NCI-H1048 (cell line): ENCODE data around the gene POFUT1.
"Not testable (repeated sequence)": the region's sequence is repeated elsewhere in the genome, so short reads cannot be mapped to it uniquely, and the experiment has no call there.

Source experiments
- DNase-seq: peaks from one replicate; lab custom pipeline; 2025; lab: John Stamatoyannopoulos, UW

POFUT1 gene

DNA sequence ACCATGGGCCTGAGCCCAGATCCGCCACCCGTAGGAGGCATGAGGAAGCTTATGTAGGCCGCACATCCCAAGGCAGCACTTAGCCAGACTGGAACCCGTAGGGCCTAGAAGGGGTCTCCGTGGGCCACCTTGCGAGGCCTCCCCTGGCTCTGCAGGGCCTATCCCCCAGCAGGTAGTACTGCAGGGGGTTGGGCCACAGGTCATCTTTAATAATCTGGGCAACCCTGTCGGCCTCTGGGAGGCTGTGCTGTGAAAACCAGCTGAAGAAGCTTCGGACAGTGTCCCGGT is 18.6 kb upstream of the POFUT1 start:
- no peak for DNase-seq

DNA sequence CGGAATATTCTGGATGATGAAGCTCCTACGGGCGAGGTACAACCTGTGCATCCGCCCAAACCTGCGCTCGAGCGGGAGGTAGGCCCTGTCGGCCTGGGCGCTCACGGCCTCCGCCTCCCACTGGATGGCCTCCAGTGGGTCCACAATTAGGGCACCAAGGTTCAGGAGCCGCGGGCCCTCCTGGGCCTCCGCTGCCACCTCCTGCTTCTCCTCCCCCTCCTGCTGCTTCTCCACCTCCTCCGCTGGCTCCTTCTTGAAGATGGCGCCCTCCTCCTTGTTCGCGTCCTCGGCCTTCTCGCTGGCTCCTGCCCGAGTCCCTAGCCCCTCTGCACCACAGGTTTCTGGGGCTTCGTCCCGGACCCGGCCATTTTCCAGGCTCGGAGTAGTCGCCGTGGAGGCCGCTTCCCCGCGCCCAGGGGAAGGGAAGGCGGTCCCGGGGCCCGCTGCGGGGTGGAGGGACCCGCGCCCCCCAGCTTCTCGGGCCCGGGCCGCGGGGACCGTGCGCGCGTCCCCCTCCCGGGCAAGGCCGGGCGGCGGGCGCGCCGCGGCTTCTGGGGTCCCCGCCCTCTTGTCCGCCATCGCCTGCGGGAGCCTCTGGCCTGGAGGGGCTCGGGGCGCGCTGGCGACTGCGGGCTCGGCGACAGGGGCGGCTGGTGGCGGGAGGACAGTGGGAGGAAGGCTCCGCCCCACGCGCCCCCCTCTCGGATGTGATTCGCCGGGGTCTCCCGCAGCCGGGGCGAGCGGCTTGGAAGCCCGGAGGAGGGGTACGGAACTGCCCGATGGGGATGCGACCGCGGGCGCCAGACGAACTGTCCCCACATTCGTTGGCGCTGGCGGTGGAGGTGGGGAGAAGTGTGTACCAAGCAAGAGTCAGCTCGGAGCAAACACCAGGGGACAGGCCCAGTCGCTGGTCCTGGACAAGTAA is 17.7 kb upstream of the POFUT1 start:
- no peak for DNase-seq

DNA sequence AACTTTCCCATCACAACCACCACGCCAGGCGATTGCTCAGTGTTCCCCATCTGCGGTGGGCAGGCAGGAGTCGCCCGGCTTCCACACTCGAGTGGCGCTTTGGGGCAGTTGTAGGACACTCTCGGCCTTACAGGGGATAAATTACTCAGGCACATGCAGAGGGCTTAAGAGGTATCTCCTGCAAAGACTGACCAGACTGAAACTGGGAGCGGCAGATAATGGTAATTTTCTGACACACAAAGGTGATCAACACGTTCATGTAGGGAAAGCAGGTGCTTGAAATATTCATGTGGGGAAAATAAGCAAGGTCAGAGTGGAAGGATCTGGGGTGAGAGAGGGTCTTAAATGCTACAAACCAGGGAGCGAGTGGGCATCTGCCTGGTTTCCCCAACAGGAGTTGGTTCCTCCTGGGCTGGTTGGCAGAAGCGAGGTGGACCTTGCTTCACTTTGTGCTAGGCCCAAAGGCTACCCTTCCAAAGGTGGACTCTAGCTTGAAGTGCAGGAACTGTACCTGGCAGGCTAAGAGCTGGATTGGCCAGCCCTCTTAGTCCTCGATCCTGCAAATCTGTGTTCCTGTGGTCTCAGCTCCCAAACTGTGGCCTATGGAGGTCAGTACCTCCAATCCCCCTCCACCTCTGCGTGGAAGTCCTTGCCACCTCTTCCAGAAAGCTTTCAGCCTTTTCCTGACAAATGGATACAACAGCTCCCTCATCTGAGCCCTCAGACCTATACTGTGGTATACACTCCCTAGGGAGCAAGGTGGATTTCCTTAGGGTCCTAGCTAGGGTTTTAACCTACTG is 16.9 kb upstream of the POFUT1 start:
- no peak for DNase-seq

DNA sequence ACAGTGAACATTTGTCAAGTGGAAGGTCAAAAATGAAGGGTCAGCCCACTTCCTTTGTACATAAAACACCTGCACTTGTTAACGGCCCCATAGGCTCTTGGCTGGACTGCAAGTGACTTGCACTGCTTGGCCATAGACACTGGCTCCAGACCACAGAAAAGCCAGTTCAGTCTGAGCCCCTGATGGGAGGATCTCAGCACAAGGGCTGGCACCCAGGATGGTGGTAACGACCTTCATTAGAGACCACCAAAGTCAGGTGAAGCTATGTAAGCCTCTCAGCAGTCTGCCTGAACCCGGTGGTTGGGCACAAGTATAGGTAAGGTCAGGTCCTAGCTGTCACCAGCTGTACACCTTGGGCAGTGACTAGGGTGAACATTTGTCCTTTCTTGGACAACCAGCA is 16.3 kb upstream of the POFUT1 start:
- no peak for DNase-seq

DNA sequence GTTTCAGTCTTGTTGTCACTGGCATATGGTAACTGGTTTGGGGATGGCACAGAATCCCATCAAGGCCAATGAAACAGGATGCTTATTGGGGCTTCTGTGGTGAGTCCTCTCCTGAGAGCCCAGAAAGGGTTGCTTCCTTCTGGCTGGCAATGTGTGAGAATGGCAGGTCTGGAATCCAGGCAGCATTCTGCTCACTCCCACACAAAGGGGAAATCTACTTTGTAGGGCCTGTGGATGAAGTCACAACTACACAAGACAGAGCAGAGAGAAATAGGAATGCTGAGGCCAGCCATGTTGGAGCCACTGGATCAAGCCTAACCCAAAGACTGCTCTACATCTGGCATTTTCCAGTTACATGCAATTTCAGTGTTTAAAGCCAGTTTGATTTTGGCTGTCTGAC is 15.8 kb upstream of the POFUT1 start:
- no peak for DNase-seq

DNA sequence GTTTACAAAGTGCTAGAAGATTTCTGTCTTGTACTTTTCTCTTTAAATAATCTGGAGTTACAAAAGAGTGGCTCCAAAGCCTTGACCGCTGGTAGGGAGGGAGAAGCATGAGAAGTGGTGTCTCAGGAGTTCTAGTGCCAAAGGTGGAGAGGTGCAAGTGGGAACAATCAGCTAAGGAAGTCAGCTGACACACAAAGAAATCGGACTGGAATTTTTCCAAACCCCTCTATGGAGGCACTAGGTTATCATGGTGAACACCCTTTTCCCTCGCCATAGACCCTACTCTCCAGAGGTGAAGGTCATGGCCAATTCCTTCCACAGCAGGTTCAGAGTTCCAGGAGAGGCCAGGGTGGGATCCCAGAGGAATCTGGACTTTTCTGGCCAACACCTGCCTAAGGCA is 15.0 kb upstream of the POFUT1 start:
- no peak for DNase-seq

DNA sequence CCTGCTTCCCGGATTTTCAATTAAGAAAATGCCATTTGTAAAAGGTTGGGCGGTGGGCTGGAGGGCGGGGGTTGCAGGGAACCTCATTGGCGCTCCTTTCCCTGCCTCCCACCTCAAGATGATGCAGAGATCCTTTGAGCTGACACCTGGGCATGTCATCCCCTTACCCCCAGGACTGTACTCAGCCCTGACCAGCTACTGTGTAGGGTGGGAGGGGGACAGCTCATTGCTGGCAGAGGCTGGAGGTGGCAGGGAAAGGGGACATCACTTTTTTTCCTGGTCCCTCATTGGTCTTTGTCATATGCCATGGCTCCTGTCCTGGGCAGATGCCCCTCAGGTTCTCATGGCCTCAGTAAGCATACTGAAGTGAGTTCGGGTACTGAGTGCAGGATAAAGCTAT is 14.3 kb upstream of the POFUT1 start:
- not testable (repeated sequence) for DNase-seq

DNA sequence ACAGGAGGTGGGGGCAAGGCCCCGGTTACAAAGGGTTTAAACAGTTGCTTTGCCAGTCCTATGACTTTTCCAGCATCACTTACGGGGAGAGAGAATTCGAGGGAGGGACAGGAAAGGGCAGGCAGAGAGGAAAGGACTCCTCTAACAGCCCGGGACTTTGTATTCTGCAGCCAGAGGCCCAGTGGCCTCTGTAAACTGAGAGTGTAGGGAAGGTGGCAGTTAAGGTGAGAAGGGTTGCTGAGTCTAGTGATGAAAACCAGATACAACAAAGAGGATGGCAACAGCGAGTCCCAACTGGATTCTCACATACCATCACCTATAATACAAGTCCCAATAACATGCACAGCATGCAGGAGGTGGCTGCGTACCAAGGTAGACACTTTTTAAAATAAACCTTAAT is 13.7 kb upstream of the POFUT1 start:
- DNase-seq: no peak

DNA sequence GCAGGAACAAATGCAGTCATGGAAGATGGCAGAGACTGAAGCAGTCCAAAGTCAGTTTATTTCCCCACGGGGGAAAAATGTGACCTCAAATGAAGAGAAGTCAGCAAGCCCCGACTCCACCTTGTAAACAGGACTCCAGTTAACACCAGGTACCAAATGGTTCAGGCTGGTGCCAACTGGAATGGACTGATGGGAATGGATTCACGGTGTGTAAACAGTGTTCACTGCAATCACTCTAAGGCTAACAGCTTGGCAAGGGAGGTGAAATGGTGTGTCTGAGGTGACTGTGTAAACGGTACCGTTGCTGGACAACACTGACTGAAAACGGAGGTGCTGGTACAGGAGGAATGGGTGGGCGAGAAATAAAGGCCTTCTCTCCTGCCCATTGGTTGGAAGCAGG is 12.1 kb upstream of the POFUT1 start:
- no peak for DNase-seq

DNA sequence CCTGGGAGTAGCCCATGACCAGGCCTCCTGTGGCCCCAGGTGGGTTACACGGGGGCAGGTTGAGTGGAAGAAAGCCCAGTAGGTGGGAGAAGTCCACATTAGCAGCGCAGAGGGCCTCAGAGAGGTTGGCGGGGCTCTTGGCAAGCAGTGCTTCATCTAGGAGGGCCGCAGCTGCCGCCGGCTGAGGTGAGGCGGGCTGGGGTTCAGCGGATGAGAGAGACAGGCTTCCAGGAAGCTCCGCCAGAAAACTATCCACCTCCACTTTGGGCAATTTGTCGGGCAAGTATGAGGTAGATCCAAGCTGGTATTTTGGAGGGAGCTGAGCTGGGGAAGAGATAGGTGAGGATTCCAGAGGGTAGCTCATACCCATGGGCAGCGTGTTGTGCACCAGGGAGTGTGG is 11.1 kb upstream of the POFUT1 start:
- DNase-seq: not testable (repeated sequence)

DNA sequence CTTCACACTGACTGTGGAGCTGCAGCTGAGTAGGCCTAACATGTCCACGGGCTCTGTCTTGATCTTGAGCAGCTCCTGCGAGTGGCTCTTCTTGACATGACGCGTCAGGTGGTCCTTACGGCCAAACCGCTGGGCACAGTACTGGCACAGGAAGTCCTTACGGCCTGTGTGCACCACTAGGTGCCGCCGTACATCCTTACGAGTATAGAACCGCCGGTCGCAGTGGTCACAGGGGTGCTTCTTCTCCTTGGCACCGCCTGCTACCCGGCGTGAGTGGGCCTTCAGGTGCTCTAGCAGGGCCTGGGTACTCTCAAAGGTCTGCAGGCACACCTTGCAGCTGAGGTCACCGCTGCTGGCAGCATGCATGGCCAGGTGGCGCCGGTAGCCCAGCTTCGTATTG is 10.5 kb upstream of the POFUT1 start:
- DNase-seq: not testable (repeated sequence)

DNA sequence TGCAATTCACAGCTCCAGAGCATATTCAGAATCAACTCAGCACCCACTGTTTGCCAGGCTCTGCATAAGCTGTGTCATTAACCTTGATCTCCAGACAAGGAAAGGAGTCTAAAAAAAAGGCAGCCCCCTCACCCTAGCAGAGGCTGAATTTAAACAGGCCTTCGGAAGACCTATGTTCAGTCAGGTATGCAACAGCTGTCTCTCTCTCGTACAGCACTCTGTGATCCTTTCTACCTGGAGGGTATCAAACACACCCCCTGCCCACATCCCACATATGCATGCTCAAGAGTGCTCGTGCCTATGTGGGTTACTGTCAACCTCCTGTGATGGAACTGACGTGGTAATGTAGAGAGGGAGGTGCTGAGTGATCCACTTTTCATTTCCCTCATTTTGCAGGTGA is 8.7 kb upstream of the POFUT1 start:
- DNase-seq: no peak

DNA sequence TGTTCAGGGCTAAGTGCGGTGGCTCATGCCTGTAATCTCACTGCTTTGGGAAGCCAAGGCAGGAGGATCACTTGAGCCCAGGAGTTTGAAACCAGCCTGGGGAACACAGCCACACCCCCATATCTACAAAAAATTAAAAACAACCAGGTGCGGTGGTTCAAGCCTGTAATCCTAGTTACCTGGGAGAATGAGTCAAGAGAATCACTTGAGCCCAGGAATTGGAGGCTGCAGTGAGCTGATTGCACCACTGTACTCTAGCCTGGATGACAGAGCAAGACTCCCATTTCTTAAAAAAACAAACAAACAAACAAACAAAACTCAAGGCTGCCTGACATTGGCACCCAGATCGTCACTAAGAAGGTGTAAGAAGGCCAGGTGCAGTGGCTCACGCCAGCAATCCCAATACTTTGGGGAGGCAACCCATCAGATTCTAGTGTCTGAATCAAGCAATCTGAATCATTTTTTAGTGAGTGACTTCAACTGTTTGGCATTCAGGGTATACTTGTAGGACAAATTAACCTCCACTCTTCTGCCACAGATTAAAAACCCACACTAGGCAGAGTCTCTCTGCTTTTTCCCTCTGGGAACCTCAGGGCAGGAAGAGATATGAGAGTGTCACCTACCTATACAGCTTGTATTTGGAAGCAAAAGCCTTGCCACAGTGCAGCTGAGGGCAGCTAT is 6.2 kb upstream of the POFUT1 start:
- DNase-seq: no peak

DNA sequence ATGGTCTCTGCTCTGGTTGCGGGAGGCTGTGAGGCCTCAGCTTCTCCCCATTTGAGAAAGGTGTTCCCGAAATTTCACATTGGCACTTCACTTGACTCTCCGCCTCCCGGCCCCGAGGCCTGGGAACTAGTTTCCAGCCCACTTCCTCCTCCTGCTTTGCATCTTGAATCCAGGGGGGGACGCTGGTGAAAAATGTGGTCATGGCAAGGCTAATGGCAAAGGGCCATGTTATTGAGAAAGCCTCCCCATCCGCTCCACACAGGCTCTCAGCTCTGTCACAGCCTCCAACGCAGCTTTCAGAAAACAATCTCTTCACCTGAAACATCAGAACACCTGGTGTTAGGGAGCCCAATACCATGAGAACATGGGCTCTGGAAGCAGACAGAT is 5.7 kb upstream of the POFUT1 start:
- DNase-seq: no peak

DNA sequence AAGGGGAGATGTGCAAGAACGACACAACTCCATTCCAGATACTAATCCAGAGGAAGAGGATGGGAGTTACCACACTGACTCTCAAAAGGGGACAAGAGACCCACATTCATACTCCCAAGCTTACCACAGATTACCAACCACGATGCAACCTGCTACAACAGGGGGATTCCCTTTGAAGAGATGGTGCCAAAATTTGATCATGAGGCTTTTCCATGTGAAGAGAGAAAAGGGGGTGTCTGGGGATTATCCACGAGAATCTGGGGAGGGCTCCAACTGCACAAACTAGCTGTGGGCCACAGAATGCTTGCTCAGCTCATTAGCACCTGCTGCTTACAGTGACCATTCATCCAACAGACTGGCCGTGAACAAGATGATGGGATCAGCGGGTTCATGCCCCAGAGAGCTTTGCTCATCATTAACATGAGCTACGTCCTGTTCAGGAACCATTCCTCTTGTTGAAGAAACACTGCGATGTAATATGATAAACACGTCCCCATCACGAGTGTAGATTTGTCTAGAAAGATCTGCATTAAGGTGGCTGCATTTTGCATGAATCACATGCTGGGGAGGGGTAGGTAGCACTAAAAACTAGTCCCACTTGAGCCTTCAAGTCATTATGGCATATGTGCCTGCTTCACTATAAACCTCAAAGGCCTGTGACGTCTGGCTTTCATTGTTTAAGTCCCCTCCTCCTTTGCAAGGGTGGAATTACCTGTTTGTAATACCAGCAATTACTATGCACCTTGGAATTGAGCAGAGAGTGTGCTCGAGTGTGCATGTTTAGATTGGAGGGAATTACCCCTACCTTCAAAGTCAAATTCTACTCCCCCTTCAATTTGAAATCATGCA is 4.1 kb upstream of the POFUT1 start:
- DNase-seq: no peak

DNA sequence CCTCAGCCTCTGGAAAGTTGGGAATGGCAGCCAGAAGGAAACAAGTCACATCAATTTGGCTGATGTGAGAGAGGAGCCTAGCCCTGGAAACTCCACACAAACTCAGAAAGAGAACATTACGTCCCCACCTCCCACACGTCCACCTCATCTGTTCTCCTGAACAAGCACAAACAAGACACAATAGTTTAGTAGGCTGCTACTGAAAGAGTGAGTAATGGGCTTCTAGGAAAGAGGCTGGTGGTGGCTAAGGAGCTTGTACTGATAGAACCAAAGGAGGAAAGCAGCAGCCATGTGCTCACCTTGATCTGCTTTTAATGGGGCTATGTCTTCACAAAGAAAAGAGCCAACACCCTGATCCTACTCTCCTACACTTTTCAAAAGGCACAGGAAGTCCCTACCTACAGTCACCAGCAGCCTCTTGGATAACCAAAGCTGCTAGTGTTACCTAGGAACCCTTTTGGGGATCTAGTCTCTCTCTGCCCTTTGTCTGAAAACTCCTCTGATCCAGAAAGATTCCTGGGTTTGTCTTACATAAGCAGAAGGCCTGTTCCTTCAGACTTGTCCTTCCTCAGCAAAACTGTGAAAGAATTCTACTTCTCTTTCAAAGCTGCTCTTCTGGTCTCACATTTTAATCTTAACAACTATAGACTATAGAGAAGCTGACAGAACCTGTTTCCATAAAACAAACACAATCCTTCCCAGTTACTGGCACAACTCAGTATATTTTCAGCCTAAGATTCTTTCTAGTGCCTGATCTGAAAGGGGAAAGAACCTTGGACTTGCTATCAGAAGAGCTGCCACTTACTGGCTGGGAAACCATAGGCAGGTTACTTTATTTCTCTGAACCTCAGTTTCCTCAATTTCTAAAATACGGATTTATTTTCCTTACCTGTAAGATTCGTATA is 3.2 kb upstream of the POFUT1 start:
- no peak for DNase-seq

DNA sequence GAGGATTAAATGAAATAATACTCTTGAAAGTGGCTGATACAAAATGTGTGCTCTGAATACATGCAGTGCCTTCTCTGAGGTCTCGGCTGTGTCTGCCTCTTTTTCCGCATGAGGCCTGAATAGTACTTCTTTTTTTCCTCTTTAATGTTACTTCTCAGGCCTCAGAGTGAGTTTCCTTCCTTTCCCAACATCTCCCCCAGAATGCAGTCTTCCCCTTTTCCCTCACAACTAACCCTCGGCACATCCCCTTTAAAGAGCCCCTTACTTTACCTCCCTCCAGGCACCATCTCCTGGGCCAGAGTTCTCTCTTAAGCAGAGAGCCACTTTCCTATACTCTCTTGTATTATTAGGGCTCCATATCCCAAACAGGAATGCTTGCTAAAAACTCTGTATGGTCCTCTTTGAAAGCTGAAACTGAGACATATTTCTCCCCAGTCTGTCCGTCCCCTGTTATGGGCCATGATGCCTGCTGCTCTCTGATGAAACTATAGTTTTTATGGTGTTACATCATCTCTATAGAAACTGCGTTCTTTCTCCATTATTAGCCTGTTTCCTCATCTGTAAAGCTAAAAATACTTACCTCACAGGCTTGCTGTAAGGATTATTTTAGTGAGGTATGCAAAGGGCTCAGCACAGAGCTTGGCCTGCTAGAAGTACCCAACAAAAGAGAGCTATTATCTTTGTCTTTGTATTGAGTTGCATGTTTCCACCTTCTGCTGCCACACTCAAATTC is 2.4 kb upstream of the POFUT1 start:
- DNase-seq: no peak

DNA sequence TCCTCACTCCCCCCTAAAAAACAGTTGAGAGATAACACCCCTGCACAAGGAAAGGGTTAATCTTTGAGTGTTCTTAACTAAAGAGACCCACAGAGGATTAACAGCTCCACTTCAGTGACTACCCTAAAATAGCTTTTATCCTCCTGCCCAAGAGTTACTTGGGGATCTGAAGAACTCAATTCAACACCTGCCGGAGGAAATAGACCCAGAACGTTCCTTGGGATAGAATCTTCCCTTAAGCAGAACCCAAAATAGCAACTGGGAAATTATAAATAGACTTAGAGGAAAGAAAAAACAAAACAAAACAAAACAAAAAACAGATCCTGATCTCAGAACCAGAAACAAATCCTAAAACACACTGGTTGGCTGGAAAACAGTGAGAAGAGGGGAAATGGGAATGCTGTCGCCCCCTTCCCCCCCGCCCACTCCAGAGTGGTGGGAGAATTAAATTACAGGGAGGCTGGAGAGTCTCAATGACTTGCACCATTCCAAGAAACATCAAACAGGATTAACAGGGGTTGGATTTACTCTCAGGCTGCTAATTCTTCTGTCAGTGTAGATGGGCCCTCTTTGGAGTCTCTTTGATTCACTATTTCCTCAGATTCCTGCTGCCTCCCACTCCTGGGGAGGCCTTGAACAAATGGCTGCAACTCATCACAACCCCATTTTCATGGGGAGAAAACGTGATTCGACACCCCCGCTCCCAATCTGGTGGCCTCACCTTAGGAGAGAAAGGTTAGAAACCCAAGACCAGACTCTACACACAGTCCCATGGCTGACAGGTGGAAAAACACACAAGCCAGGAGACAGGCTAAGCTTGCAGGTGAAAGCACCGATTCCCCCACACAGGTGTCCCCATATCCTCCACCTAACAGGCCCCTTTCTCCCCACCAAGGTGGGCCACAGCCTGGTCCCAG is 1.6 kb upstream of the POFUT1 start:
- DNase-seq: no peak
